Activated CD8-positive, alpha-beta T cell treated with anti-CD3 and anti-CD28 coated beads for 36 hours (primary cell): Measurements from ENCODE around the gene RNF115. TPM values are rescaled to one million over a fixed set of nuclear protein-coding genes. Genes with fewer than 3 reads are reported as not detected.

Experiments
- ATAC-seq: fragments of 200-7000 bp; cut with Tn5 transposase; one replicate; pipeline ENCODE4 v1.10.0; 2021; ENCODE audit warnings: mild to moderate bottlenecking, moderate library complexity
- CTCF ChIA-PET: fragments of 350-600 bp; sonication (Branson Sonifier 250); formaldehyde crosslinking; loops from one replicate; lab custom pipeline; 2021; ENCODE audit warnings: antibody characterized with exemption; lab: Charles Lee
- POLR2A ChIA-PET: fragments of 350-600 bp; sonication (Branson Sonifier 250); formaldehyde crosslinking; loops from one replicate; lab custom pipeline; 2021; ENCODE audit warnings: antibody characterized with exemption; lab: Charles Lee
- DNase-seq: peaks from one replicate; pipeline ENCODE4 v3.0.0-alpha.2; 2020
- H3K27ac Mint-ChIP-seq: one replicate; pipeline ENCODE4 v1.8.0; 2021; ENCODE audit warnings: mild to moderate bottlenecking, mixed read lengths
- H3K27me3 Mint-ChIP-seq: one replicate; pipeline ENCODE4 v1.8.0; 2021; ENCODE audit warnings: mixed read lengths
- H3K36me3 Mint-ChIP-seq: one replicate; pipeline ENCODE4 v1.8.0; 2021; ENCODE audit warnings: low read depth, mixed read lengths
- H3K4me1 Mint-ChIP-seq: one replicate; pipeline ENCODE4 v1.8.0; 2021; ENCODE audit warnings: low read depth, mixed read lengths
- H3K4me3 Mint-ChIP-seq: one replicate; pipeline ENCODE4 v1.8.0; 2021; ENCODE audit warnings: mild to moderate bottlenecking, moderate library complexity, mixed read lengths
- H3K9me3 Mint-ChIP-seq: one replicate; pipeline ENCODE4 v1.8.0; 2021; ENCODE audit warnings: mixed read lengths
- intact Hi-C: fragments of 100-400 bp; cut with micrococcal nuclease; formaldehyde crosslinking; loops from one replicate; pipeline ENCODE4 v1.10.0; 2022
- microRNA-seq: library from miRNA; unstranded; fragments of <30 nt; microRNA quantifications from one replicate; pipeline ENCODE4 v1.2.0, GENCODE V29; 2022; ENCODE audit warnings: borderline microRNAs expressed, borderline replicate concordance
- total RNA-seq, 2 experiments: library from RNA; stranded (reverse); gene quantifications; one replicate each; pipeline ENCODE4 v1.2.3, GENCODE V29; 2021
- TF ChIP-seq, protein P1 (sequence below): fragments of 200-600 bp; IDR thresholded peaks from one replicate; pipeline ENCODE4 v1.8.0; 2022; ENCODE audit warnings: antibody characterized with exemption, mild to moderate bottlenecking

RNF115 gene
- total RNA-seq, 2 experiments from 2014 or later: 12.6 to 13.1 TPM

DNA sequence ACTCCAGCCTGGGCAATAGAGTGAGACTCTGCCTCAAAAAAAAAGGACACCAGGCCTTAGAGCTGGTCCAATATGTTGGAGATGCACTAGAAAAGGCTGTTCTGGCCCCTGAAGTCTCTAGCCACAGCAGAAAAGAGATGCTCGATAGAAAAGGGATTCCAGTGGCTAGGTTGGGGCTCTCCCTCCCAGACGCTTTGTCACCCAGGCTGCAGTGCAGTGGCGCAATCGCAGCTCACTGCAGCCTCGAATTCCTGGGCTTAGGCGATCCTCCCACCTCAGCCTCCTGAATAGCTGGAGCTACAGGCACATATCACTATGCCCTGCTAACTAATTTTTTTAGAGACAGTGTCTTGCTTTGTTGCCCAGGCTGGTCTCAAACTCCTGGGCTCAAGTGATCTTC is 135.0 kb downstream of the RNF115 start:
- CTCF ChIA-PET: interaction anchor here (1.4 kb wide), 1 partner anchor 95 kb away, joined by 3 read pairs; no protein-coding TSS in a partner anchor
- no peak overlapping the region for H3K4me3 Mint-ChIP-seq
- intact Hi-C loops: no loop called here
- ATAC-seq: no peak
- no peak overlapping the region for H3K27ac Mint-ChIP-seq
- TF ChIP-seq, protein P1, sequence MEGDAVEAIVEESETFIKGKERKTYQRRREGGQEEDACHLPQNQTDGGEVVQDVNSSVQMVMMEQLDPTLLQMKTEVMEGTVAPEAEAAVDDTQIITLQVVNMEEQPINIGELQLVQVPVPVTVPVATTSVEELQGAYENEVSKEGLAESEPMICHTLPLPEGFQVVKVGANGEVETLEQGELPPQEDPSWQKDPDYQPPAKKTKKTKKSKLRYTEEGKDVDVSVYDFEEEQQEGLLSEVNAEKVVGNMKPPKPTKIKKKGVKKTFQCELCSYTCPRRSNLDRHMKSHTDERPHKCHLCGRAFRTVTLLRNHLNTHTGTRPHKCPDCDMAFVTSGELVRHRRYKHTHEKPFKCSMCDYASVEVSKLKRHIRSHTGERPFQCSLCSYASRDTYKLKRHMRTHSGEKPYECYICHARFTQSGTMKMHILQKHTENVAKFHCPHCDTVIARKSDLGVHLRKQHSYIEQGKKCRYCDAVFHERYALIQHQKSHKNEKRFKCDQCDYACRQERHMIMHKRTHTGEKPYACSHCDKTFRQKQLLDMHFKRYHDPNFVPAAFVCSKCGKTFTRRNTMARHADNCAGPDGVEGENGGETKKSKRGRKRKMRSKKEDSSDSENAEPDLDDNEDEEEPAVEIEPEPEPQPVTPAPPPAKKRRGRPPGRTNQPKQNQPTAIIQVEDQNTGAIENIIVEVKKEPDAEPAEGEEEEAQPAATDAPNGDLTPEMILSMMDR: no peak
- H3K4me1 Mint-ChIP-seq: peaks cover 27% of the 10 kb centered on the region
- no peaks in the 10 kb centered on the region for H3K27me3 Mint-ChIP-seq
- no peaks in the 10 kb centered on the region for H3K9me3 Mint-ChIP-seq
- POLR2A ChIA-PET: interaction anchor here (0.7 to 1.2 kb wide), 2 partner anchors 9 to 11 kb away, joined by 3 to 4 read pairs; no protein-coding TSS in a partner anchor
- no peak for DNase-seq
- H3K36me3 Mint-ChIP-seq: no peaks in the 10 kb centered on the region

Small RNA genes lying within 50 kb of the gene (microRNA-seq; reads per million reads assigned to microRNA genes)
- not detected for gene MIR6736

Other genes with a start within 250 kb of the RNF115 start
- 10 to 100 TPM; 23.1 to 26.4 TPM for gene GPR89A, start 216.1 kb downstream of the RNF115 start, total RNA-seq
- not detected for gene PDZK1, start 116.7 kb downstream of the RNF115 start, total RNA-seq
- 10 to 100 TPM; 13.6 to 16.9 TPM for gene CD160, start 104.6 kb downstream of the RNF115 start, total RNA-seq
- gene POLR3C, start 105 bp upstream of the RNF115 start, total RNA-seq: 10 to 100 TPM; 38.2 to 39.4 TPM
- 1 to 10 TPM; 3.0 to 3.3 TPM for gene NUDT17, start 21.5 kb upstream of the RNF115 start, total RNA-seq
- 10 to 100 TPM; 17.9 to 18.9 TPM for gene PIAS3, start 35.0 kb upstream of the RNF115 start, total RNA-seq
- under 1 TPM; 0.54 to 0.59 TPM for gene ANKRD35, start 61.8 kb upstream of the RNF115 start, total RNA-seq
- 1 to 10 TPM; 1.3 to 1.4 TPM for gene ITGA10, start 86.0 kb upstream of the RNF115 start, total RNA-seq
- 10 to 100 TPM; 25.8 to 26.3 TPM for gene PEX11B, start 94.6 kb upstream of the RNF115 start, total RNA-seq
- gene RBM8A, start 103.4 kb upstream of the RNF115 start, total RNA-seq: 100 to 1,000 TPM; 261 to 269 TPM
- gene LIX1L, start 133.9 kb upstream of the RNF115 start, total RNA-seq: 10 to 100 TPM; 41.5 to 43.6 TPM
- gene ANKRD34A, start 140.5 kb upstream of the RNF115 start, total RNA-seq: 1 to 10 TPM; 6.6 to 7.7 TPM
- 10 to 100 TPM; 22.3 to 23.3 TPM for gene POLR3GL, start 140.6 kb upstream of the RNF115 start, total RNA-seq
- gene TXNIP, start 172.5 kb upstream of the RNF115 start, total RNA-seq: 100 to 1,000 TPM; 130 to 134 TPM
- not detected for gene HJV, start 197.6 kb upstream of the RNF115 start, total RNA-seq